ENCODE measurements around the gene HS3ST3A1.

- no peak for TF ChIP-seq POLR2A (IDR thresholded peaks at IDR 0.05; ENCODE audit: low read length)
- no peak for TF ChIP-seq GATA1 (IDR thresholded peaks at IDR 0.05; ENCODE audit: low read depth, low read length)
Measured at GRCh38 chr17:13599864-13600263, 1.9 kb downstream of the HS3ST3A1 start.
